ENCODE measurements around the gene TMEM63A. TPM values are rescaled to one million over a fixed set of nuclear protein-coding genes. Genes with fewer than 3 reads are reported as not detected.
A peak's percentile ranks its signal among the peaks of the same experiment; 100 is the strongest.
"Not testable (repeated sequence)": the region's sequence is repeated elsewhere in the genome, so short reads cannot be mapped to it uniquely, and the experiment has no call there.

The TMEM63A gene
- polyA plus RNA-seq, 1 donor (not counting 4 experiments of a cell fraction or from before 2014, with no cell fraction given): 16.5 TPM

GRCh38 chr1:225811622-225812487 lies 70.3 kb downstream of the TMEM63A start:
- TF ChIP-seq EZH2 (IDR thresholded peaks at IDR 0.05; ENCODE audit: low read length) (no peak), CTCF (optimal IDR thresholded peaks at IDR 0.05 in 1 of 3, IDR thresholded peaks at IDR 0.05 in 1 of 3, conservative IDR thresholded peaks at IDR 0.05 in 1 of 3; ENCODE audit: extremely low read depth in 1 of 3, insufficient read depth in 2 of 3, low read length in 3 of 3) (peak; percentile 37 to 55 (median 51))
- H3K9ac ChIP-seq (ENCODE audit: control insufficient read depth, extremely low read depth, insufficient read depth, low read length): no peak overlapping the region
- H3K4me3 ChIP-seq (ENCODE audit: control insufficient read depth in 2 of 3, extremely low read depth in 1 of 3, insufficient read depth in 2 of 3, low read depth in 1 of 3, low read length in 3 of 3): no peak overlapping the region
- no peaks in the 10 kb centered on the region for H3K36me3 ChIP-seq (ENCODE audit: control insufficient read depth in 2 of 2, extremely low read depth in 1 of 2, insufficient read depth in 2 of 2, low read length in 2 of 2)
- H3K4me2 ChIP-seq (ENCODE audit: control insufficient read depth, extremely low read depth, insufficient read depth, low read depth, low read length): no peak overlapping the region
- H3K9me3 ChIP-seq (ENCODE audit: control insufficient read depth, low read depth, low read length): no peaks in the 10 kb centered on the region
- no peak overlapping the region for H2AFZ ChIP-seq (ENCODE audit: control insufficient read depth, low read length)
- FAIRE-seq: no peak
- DNase-seq (ENCODE audit: low read depth, low spot score): no peak
- no peaks in the 10 kb centered on the region for H4K20me1 ChIP-seq (ENCODE audit: control insufficient read depth, extremely low read depth, insufficient read depth, low read length)
- dilution Hi-C loops (cut with MboI; ENCODE audit: extremely low pct_ligation_motif_present, low sequenced_read_pairs): no loop called here
- no peaks in the 10 kb centered on the region for H3K79me2 ChIP-seq (ENCODE audit: control insufficient read depth, insufficient read depth, low read length)
- no peaks in the 10 kb centered on the region for H3K27me3 ChIP-seq (ENCODE audit: control insufficient read depth, extremely low read depth, insufficient read depth, low read length)
- no peak overlapping the region for H3K27ac ChIP-seq (ENCODE audit: control insufficient read depth, insufficient read depth, low read length)
- peaks cover 5% of the 10 kb centered on the region for H3K4me1 ChIP-seq (ENCODE audit: control insufficient read depth, extremely low read depth, insufficient read depth, low read length)
- no peaks in the 10 kb centered on the region for H3K9me1 ChIP-seq (ENCODE audit: control insufficient read depth, extremely low read depth, insufficient read depth, low read length)

- Histone ChIP-seq H2AFZ (ENCODE audit: control insufficient read depth, low read length) (peak overlapping the region; percentile 92), H3K4me3 (ENCODE audit: control insufficient read depth in 2 of 3, extremely low read depth in 1 of 3, insufficient read depth in 2 of 3, low read depth in 1 of 3, low read length in 3 of 3) (peak overlapping the region; percentile 56 to 62 (median 62)), H3K9ac (ENCODE audit: control insufficient read depth, extremely low read depth, insufficient read depth, low read length) (peak overlapping the region; percentile 65), H3K4me2 (ENCODE audit: control insufficient read depth, extremely low read depth, insufficient read depth, low read depth, low read length) (peak overlapping the region; percentile 82)
- H3K79me2 ChIP-seq (ENCODE audit: control insufficient read depth, insufficient read depth, low read length); H3K9me3 ChIP-seq (ENCODE audit: control insufficient read depth, low read depth, low read length); FAIRE-seq; H3K36me3 ChIP-seq (ENCODE audit: control insufficient read depth in 2 of 2, extremely low read depth in 1 of 2, insufficient read depth in 2 of 2, low read length in 2 of 2); H3K4me1 ChIP-seq (ENCODE audit: control insufficient read depth, extremely low read depth, insufficient read depth, low read length); H3K27me3 ChIP-seq (ENCODE audit: control insufficient read depth, extremely low read depth, insufficient read depth, low read length); H3K9me1 ChIP-seq (ENCODE audit: control insufficient read depth, extremely low read depth, insufficient read depth, low read length); H4K20me1 ChIP-seq (ENCODE audit: control insufficient read depth, extremely low read depth, insufficient read depth, low read length); DNase-seq (ENCODE audit: low read depth, low spot score); dilution Hi-C loops (cut with MboI; ENCODE audit: extremely low pct_ligation_motif_present, low sequenced_read_pairs); H3K27ac ChIP-seq (ENCODE audit: control insufficient read depth, insufficient read depth, low read length): not testable (repeated sequence)
Observed at GRCh38 chr1:225810579-225811538, 71.3 kb downstream of the TMEM63A start.

All from keratinocyte (primary cell).